Colon (tissue), 2 donors: ENCODE results near the gene G3BP2.
"Not testable (repeated sequence)": the region's sequence is repeated elsewhere in the genome, so short reads cannot be mapped to it uniquely, and the experiment has no call there.

Experiments
- FAIRE-seq: peaks from 2 replicates; lab custom pipeline; 2012; peaks lifted over from hg19 to GRCh38; lab: Jason Lieb, UNC
- donor health status: control.
- donor health status: control.

Gene G3BP2

GRCh38 chr4:75683482-75684155 is 10.4 kb upstream of the G3BP2 start:
- FAIRE-seq = no peak

GRCh38 chr4:75679876-75680575 is 6.8 kb upstream of the G3BP2 start:
- no peak for FAIRE-seq

GRCh38 chr4:75678965-75679364 is 5.8 kb upstream of the G3BP2 start:
- no peak for FAIRE-seq

GRCh38 chr4:75678473-75678872 is 5.3 kb upstream of the G3BP2 start:
- FAIRE-seq = no peak

- no peak for FAIRE-seq
Measured at GRCh38 chr4:75675004-75675531, 1.9 kb upstream of the G3BP2 start.

GRCh38 chr4:75673959-75674328 is 733 bp upstream of the G3BP2 start:
- no peak for FAIRE-seq

GRCh38 chr4:75672461-75673026 is 667 bp downstream of the G3BP2 start:
- FAIRE-seq = no peak

GRCh38 chr4:75671802-75672421 is 1.3 kb downstream of the G3BP2 start:
- no peak for FAIRE-seq

- no peak for FAIRE-seq
Measured at GRCh38 chr4:75668596-75668995, 4.6 kb downstream of the G3BP2 start.

GRCh38 chr4:75667636-75668035 is 5.6 kb downstream of the G3BP2 start:
- not testable (repeated sequence) for FAIRE-seq

GRCh38 chr4:75666299-75666698 is 6.9 kb downstream of the G3BP2 start:
- no peak for FAIRE-seq

GRCh38 chr4:75664604-75665003 is 8.6 kb downstream of the G3BP2 start:
- FAIRE-seq = not testable (repeated sequence)

GRCh38 chr4:75662626-75663025 is 10.6 kb downstream of the G3BP2 start:
- FAIRE-seq = no peak

- FAIRE-seq = no peak
Measured at GRCh38 chr4:75660491-75660890, 12.7 kb downstream of the G3BP2 start.

- FAIRE-seq = no peak
Measured at GRCh38 chr4:75659512-75660031, 13.6 kb downstream of the G3BP2 start.

GRCh38 chr4:75658876-75659275 is 14.3 kb downstream of the G3BP2 start:
- no peak for FAIRE-seq

- FAIRE-seq = no peak
Measured at GRCh38 chr4:75655562-75655961, 17.6 kb downstream of the G3BP2 start.

- no peak for FAIRE-seq
Measured at GRCh38 chr4:75654905-75655304, 18.3 kb downstream of the G3BP2 start.

GRCh38 chr4:75653845-75654503 is 19.2 kb downstream of the G3BP2 start:
- FAIRE-seq = no peak

GRCh38 chr4:75644095-75644494 is 29.1 kb downstream of the G3BP2 start:
- FAIRE-seq = no peak

GRCh38 chr4:75643651-75644050 is 29.6 kb downstream of the G3BP2 start:
- no peak for FAIRE-seq

- no peak for FAIRE-seq
Measured at GRCh38 chr4:75639124-75639695, 34.0 kb downstream of the G3BP2 start.
